Mesendoderm (in vitro differentiated cells): ENCODE results near the gene HOXD11.

ENCODE experiments used
- DNase-seq: peaks from one replicate; pipeline ENCODE4 v3.0.0; 2013
- H2AK5ac ChIP-seq: 2 replicates; pipeline ENCODE4 v1.6.1; 2013; ENCODE audit warnings: low read length, inconsistent platforms
- H2BK120ac ChIP-seq: 2 replicates; pipeline ENCODE4 v1.6.1; 2013; ENCODE audit warnings: low read depth, mild to moderate bottlenecking, low read length, moderate library complexity, mixed read lengths
- H2BK15ac ChIP-seq: replicated peaks from 2 replicates; pipeline ENCODE4 v1.6.1; 2013; ENCODE audit warnings: low read depth, mild to moderate bottlenecking, moderate library complexity
- H2BK5ac ChIP-seq: 2 replicates; pipeline ENCODE4 v1.6.1; 2013; ENCODE audit warnings: low read length, inconsistent platforms
- H3K18ac ChIP-seq: 2 replicates; pipeline ENCODE4 v1.6.1; 2013; ENCODE audit warnings: mild to moderate bottlenecking, low read length, mixed read lengths
- H3K23ac ChIP-seq: one replicate; pipeline ENCODE4 v1.6.1; 2013; ENCODE audit warnings: low read length
- H3K27ac ChIP-seq: 2 replicates; pipeline ENCODE4 v1.5.1; 2013; ENCODE audit warnings: low read depth, mild to moderate bottlenecking, inconsistent platforms, low read length, moderate library complexity
- H3K27me3 ChIP-seq: 2 replicates; pipeline ENCODE4 v1.6.1; 2013; ENCODE audit warnings: low read length, control low read depth, mild to moderate bottlenecking, inconsistent platforms; ENCODE audit not compliant: insufficient read depth, poor library complexity
- H3K36me3 ChIP-seq: 2 replicates; pipeline ENCODE4 v1.6.1; 2013; ENCODE audit warnings: low read length, inconsistent platforms; ENCODE audit not compliant: control insufficient read depth, insufficient read depth
- H3K4ac ChIP-seq: one replicate; pipeline ENCODE4 v1.6.1; 2013; ENCODE audit warnings: low read depth, mild to moderate bottlenecking, low read length, moderate library complexity
- H3K4me1 ChIP-seq: 2 replicates; pipeline ENCODE4 v1.6.1; 2013; ENCODE audit warnings: low read depth, low read length, inconsistent platforms; ENCODE audit not compliant: control insufficient read depth
- H3K4me2 ChIP-seq: 2 replicates; pipeline ENCODE4 v1.6.1; 2013; ENCODE audit warnings: low read length
- H3K4me3 ChIP-seq: 2 replicates; pipeline ENCODE4 v1.5.1; 2013; ENCODE audit warnings: mild to moderate bottlenecking, low read length
- H3K56ac ChIP-seq: one replicate; pipeline ENCODE4 v1.6.1; 2013; ENCODE audit warnings: low read length
- H3K79me1 ChIP-seq: 2 replicates; pipeline ENCODE4 v1.6.1; 2013; ENCODE audit warnings: low read length, inconsistent platforms
- H3K79me2 ChIP-seq: 2 replicates; pipeline ENCODE4 v1.6.1; 2013; ENCODE audit warnings: mild to moderate bottlenecking, low read length; ENCODE audit not compliant: control insufficient read depth, insufficient read depth
- H3K9ac ChIP-seq: 2 replicates; pipeline ENCODE4 v1.6.1; 2013; ENCODE audit warnings: low read length, inconsistent platforms
- H4K5ac ChIP-seq: one replicate; pipeline ENCODE4 v1.6.1; 2013; ENCODE audit warnings: low read length
- H4K8ac ChIP-seq: one replicate; pipeline ENCODE4 v1.6.1; 2013; ENCODE audit warnings: low read depth, mild to moderate bottlenecking, control low read depth, low read length, moderate library complexity
- WGBS: extraction: QIAGEN DNeasy Blood & Tissue Kit; methylation state at CpG from one replicate; pipeline ENCODE4 v1.1.7; 2013; ENCODE audit warnings: low lambda C conversion rate, missing lambda C conversion rate; ENCODE audit not compliant: insufficient coverage; ENCODE audit errors: extremely low coverage; 5-methylcytosine and 5-hydroxymethylcytosine counted together

Gene HOXD11

DNA sequence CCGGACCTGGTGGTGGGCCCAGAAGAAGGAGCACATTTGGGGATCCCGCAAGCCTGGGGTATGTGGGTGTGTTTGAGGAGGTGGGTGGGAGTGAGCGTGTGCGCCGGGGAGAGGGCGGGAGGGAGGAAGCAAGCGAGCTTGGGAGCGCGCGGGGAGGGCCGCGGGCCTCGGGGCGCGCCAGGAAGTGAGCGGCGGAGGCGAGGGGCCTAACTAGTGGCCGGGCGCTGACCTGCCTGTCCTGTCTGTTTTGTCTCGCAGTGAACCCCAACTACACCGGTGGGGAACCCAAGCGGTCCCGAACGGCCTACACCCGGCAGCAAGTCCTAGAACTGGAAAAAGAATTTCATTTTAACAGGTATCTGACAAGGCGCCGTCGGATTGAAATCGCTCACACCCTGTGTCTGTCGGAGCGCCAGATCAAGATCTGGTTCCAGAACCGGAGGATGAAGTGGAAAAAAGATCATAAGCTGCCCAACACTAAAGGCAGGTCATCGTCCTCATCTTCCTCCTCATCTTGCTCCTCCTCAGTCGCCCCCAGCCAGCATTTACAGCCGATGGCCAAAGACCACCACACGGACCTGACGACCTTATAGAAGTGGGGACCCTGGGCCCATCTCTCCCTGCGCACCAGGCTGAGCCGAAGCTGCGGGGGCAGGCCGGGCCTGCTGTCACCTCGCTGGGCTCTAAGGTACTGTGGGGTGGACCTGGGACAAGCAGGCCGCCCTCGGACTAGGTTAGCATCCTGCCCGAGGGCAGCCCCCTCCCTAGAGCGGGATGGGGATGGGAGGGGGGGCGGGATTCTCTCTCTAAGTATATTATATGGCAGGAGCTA lies 45.5 kb downstream of the HOXD11 start:
- H2BK120ac ChIP-seq, result no peak overlapping the region
- no peak overlapping the region for H3K9ac ChIP-seq
- no peak overlapping the region for H3K18ac ChIP-seq
- no peak overlapping the region for H2BK5ac ChIP-seq
- peaks cover 93% of the 10 kb centered on the region for H3K27me3 ChIP-seq
- no peaks in the 10 kb centered on the region for H3K79me1 ChIP-seq
- DNase-seq, result no peak
- H3K4me2 ChIP-seq, result no peak overlapping the region
- no peak overlapping the region for H2BK15ac ChIP-seq
- no peak overlapping the region for H3K23ac ChIP-seq
- H3K56ac ChIP-seq, result no peak overlapping the region
- H3K4ac ChIP-seq, result no peak overlapping the region
- no peak overlapping the region for H4K8ac ChIP-seq
- H3K4me3 ChIP-seq, result no peak overlapping the region
- no peaks in the 10 kb centered on the region for H3K4me1 ChIP-seq
- no peak overlapping the region for H3K27ac ChIP-seq
- H3K36me3 ChIP-seq, result no peaks in the 10 kb centered on the region
- H3K79me2 ChIP-seq, result no peaks in the 10 kb centered on the region
- no peak overlapping the region for H4K5ac ChIP-seq
- no CpG with 5 or more reads among the region's 48 CpGs for WGBS
- H2AK5ac ChIP-seq, result no peak overlapping the region

GRCh38 chr2:176154576-176155252 lies 47.6 kb downstream of the HOXD11 start:
- Histone ChIP-seq H3K36me3 (no peaks in the 10 kb centered on the region), H3K4me1 (peaks cover 3% of the 10 kb centered on the region), H3K4me2 (no peak overlapping the region), H4K5ac (no peak overlapping the region), H2BK120ac (no peak overlapping the region), H3K18ac (no peak overlapping the region), H2AK5ac (no peak overlapping the region), H2BK5ac (no peak overlapping the region), H3K9ac (no peak overlapping the region), H3K56ac (no peak overlapping the region), H3K23ac (no peak overlapping the region), H3K4ac (no peak overlapping the region), H3K27me3 (peaks cover 88% of the 10 kb centered on the region), H3K27ac (no peak overlapping the region), H4K8ac (no peak overlapping the region), H3K4me3 (no peak overlapping the region), H3K79me2 (no peaks in the 10 kb centered on the region), H3K79me1 (no peaks in the 10 kb centered on the region), H2BK15ac (no peak overlapping the region)
- WGBS, result no CpG with 5 or more reads among the region's 11 CpGs
- DNase-seq, result no peak

GRCh38 chr2:176155356-176156044 lies 48.4 kb downstream of the HOXD11 start:
- no peaks in the 10 kb centered on the region for H3K79me1 ChIP-seq
- H3K4ac ChIP-seq, result no peak overlapping the region
- no peak overlapping the region for H4K8ac ChIP-seq
- H2BK5ac ChIP-seq, result no peak overlapping the region
- H2BK120ac ChIP-seq, result no peak overlapping the region
- no peak overlapping the region for H3K9ac ChIP-seq
- H3K36me3 ChIP-seq, result no peaks in the 10 kb centered on the region
- H3K4me3 ChIP-seq, result no peak overlapping the region
- no peak overlapping the region for H3K56ac ChIP-seq
- peaks cover 3% of the 10 kb centered on the region for H3K4me1 ChIP-seq
- H3K18ac ChIP-seq, result no peak overlapping the region
- H3K23ac ChIP-seq, result no peak overlapping the region
- no peaks in the 10 kb centered on the region for H3K79me2 ChIP-seq
- H2AK5ac ChIP-seq, result no peak overlapping the region
- no peak overlapping the region for H3K4me2 ChIP-seq
- H3K27ac ChIP-seq, result no peak overlapping the region
- no peak overlapping the region for H2BK15ac ChIP-seq
- H4K5ac ChIP-seq, result no peak overlapping the region
- no CpG with 5 or more reads among the region's 6 CpGs for WGBS
- peaks cover 88% of the 10 kb centered on the region for H3K27me3 ChIP-seq
- DNase-seq, result no peak

DNA sequence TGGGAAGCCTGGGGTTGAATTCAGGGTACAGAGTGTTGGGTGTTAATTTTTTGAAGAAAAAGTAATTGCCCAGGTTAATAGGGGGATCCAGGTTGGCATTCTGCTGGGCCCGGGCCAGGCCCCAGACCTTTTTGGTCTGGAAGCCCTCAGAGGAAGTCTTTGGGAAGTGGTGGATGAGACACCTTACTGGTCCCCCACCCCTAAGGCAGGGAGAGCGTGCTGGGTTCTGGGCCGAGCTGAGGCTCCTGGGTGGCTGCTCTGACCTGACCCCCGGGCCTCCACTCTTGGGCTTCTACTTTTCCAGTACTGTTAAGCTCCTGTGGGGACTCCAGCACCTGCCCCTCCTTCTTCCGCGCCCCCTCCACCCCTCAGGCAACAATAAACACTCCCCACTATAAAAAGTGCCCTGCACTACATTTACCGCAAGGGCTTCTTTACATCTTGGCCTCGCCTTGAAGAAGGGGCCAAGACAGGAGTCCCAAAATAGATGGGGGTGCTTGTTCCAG lies 49.3 kb downstream of the HOXD11 start:
- no peak overlapping the region for H3K56ac ChIP-seq
- H4K8ac ChIP-seq, result no peak overlapping the region
- no peak overlapping the region for H4K5ac ChIP-seq
- no peak overlapping the region for H3K18ac ChIP-seq
- H2BK120ac ChIP-seq, result no peak overlapping the region
- no peak overlapping the region for H2BK15ac ChIP-seq
- no peak overlapping the region for H3K4me3 ChIP-seq
- no peak overlapping the region for H3K9ac ChIP-seq
- no peak overlapping the region for H3K4me2 ChIP-seq
- no peak overlapping the region for H2AK5ac ChIP-seq
- peaks cover 87% of the 10 kb centered on the region for H3K27me3 ChIP-seq
- DNase-seq, result no peak
- H2BK5ac ChIP-seq, result no peak overlapping the region
- no peaks in the 10 kb centered on the region for H3K79me2 ChIP-seq
- no peaks in the 10 kb centered on the region for H3K36me3 ChIP-seq
- no peak overlapping the region for H3K23ac ChIP-seq
- WGBS, result no CpG with 5 or more reads among the region's 8 CpGs
- no peaks in the 10 kb centered on the region for H3K79me1 ChIP-seq
- no peak overlapping the region for H3K4ac ChIP-seq
- H3K4me1 ChIP-seq, result peaks cover 3% of the 10 kb centered on the region
- H3K27ac ChIP-seq, result no peak overlapping the region

GRCh38 chr2:176156807-176157498 lies 49.9 kb downstream of the HOXD11 start, which contains the start of gene HOXD3:
HOXD3 (plus strand) TSS chr2:176157307; CDS start chr2:176169115, 11,808 bp downstream.
- peaks cover 3% of the 10 kb centered on the region for H3K4me1 ChIP-seq
- peak within 1 kb of the TSS; percentile 32 for H3K4me2 ChIP-seq
- H2BK15ac ChIP-seq, result no peak within 1 kb of the TSS
- no peaks in the 10 kb centered on the region for H3K79me2 ChIP-seq
- no peak within 1 kb of the TSS for H3K27ac ChIP-seq
- H3K4me3 ChIP-seq, result no peak within 1 kb of the TSS
- H2BK120ac ChIP-seq, result no peak within 1 kb of the TSS
- H3K23ac ChIP-seq, result no peak within 1 kb of the TSS
- H3K79me1 ChIP-seq, result no peaks in the 10 kb centered on the region
- H4K5ac ChIP-seq, result no peak within 1 kb of the TSS
- H3K9ac ChIP-seq, result no peak within 1 kb of the TSS
- no peak within 1 kb of the TSS for H4K8ac ChIP-seq
- no CpG with 5 or more reads among the region's 48 CpGs for WGBS
- H2BK5ac ChIP-seq, result no peak within 1 kb of the TSS
- DNase-seq, result no peak
- H3K56ac ChIP-seq, result peak within 1 kb of the TSS; percentile 70
- H3K18ac ChIP-seq, result no peak within 1 kb of the TSS
- H3K36me3 ChIP-seq, result no peaks in the 10 kb centered on the region
- H3K4ac ChIP-seq, result no peak within 1 kb of the TSS
- peaks cover 87% of the 10 kb centered on the region for H3K27me3 ChIP-seq
- no peak within 1 kb of the TSS for H2AK5ac ChIP-seq
